GM15510 (cell line): Measurements from ENCODE around the gene POLG2.

Experiments used
- POLR2A ChIP-seq: IDR thresholded peaks from 3 replicates; pipeline ENCODE4 v1.6.1; 2011; ENCODE audit warnings: borderline replicate concordance; ENCODE audit not compliant: insufficient read length; ENCODE audit errors: extremely low read depth

Gene POLG2

GRCh38 chr17:64515419-64515818, 18.6 kb upstream of the POLG2 start:
- TF ChIP-seq POLR2A, result no peak

- TF ChIP-seq POLR2A, result no peak
These were observed 12.3 kb upstream of the POLG2 start for GRCh38 chr17:64509179-64509578.

- no peak for TF ChIP-seq POLR2A
These were observed 11.8 kb upstream of the POLG2 start for GRCh38 chr17:64508683-64509082.

GRCh38 chr17:64507413-64507782, 10.5 kb upstream of the POLG2 start:
- TF ChIP-seq POLR2A, result no peak

- peak; percentile 77 for TF ChIP-seq POLR2A
These were observed 9.9 kb upstream of the POLG2 start, which contains the start of gene CEP95 for GRCh38 chr17:64506576-64507412. CEP95 (plus strand) TSS chr17:64506977; CDS start chr17:64507098, 121 bp downstream.

GRCh38 chr17:64506201-64506575, 9.3 kb upstream of the POLG2 start, which contains the start of gene DDX5:
DDX5 (minus strand) TSS chr17:64506289; CDS start chr17:64506119, 170 bp downstream.
- peak; percentile 100 for TF ChIP-seq POLR2A

- peak; percentile 67 for TF ChIP-seq POLR2A
These were observed 8.7 kb upstream of the POLG2 start for GRCh38 chr17:64505340-64506200.

- TF ChIP-seq POLR2A, result no peak
These were observed 8.0 kb upstream of the POLG2 start for GRCh38 chr17:64504769-64505339.

GRCh38 chr17:64503821-64504768, 7.2 kb upstream of the POLG2 start:
- TF ChIP-seq POLR2A, result no peak

- no peak for TF ChIP-seq POLR2A
These were observed 6.5 kb upstream of the POLG2 start for GRCh38 chr17:64503341-64503740.

- no peak for TF ChIP-seq POLR2A
These were observed 6.0 kb upstream of the POLG2 start for GRCh38 chr17:64502809-64503208.

- TF ChIP-seq POLR2A, result no peak
These were observed 5.2 kb upstream of the POLG2 start for GRCh38 chr17:64502021-64502420.

GRCh38 chr17:64500862-64501765, 4.3 kb upstream of the POLG2 start:
- no peak for TF ChIP-seq POLR2A
